NCI-H2107 treated with DMSO at 0.1 percent for 48 hours (cell line): Measurements from ENCODE around the gene TAS2R40.

Experiments
- DNase-seq: peaks from one replicate; lab custom pipeline; 2025; ENCODE audit not compliant: unreplicated experiment; lab: John Stamatoyannopoulos, UW

The TAS2R40 gene

GRCh38 chr7:143222782-143223181, 945 bp downstream of the TAS2R40 start:
- DNase-seq, result no peak

- no peak for DNase-seq
Observed at GRCh38 chr7:143223784-143224183, 1.9 kb downstream of the TAS2R40 start.

DNA sequence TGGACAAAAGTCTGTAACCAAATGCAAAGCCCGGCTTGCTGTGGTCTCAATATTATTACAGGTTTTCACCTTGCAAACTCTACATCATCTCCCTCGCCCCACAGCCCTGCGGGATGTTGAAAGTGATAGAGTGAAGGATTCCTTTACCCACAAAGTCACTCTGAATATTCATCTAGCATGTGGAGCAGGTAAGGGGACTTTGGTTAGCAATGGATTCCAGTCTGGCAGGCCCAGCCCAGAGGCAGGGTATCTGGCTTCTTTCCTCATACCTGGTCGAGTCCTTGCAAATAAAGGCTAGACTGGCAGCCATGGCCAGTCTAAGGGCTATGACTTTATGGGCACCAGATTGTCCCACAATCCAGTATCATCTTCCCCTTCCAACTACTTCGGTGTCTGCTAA, 3.2 kb downstream of the TAS2R40 start:
- no peak for DNase-seq

- DNase-seq, result no peak
Observed at GRCh38 chr7:143227806-143228205, 6.0 kb downstream of the TAS2R40 start.

DNA sequence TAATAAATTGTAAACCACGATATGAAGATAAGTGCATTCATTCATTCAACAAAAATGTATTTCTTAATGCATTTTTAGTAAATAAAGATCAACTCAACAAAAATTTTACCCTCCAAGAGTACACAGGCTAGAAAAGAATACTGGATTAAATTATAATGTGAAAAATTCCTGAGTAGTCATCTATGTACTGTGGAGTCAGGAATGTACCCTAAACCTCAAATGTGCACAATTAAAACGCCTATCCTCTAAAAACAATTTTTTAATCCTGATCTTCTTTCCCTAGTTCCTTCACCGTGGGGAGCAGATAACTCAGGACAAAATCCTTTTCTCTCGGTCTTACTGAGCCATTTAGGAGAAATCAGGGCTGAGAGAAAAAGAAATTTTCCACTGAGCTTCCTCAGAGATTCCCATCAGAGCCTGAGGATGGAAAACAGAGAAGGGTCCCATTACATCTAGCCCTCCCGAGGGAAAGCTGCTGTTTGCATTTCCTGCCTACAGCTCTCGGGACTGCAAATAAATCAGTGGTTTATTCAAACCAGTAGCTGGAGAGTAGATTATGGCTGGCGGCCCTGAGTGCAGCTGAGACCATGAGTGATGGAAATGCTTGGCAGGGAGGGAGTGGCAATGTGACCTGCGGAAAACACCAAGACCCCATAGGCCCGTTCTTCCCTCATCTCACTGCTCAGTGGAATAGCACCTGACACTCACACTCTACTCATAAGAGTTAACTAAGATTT, 7.4 kb downstream of the TAS2R40 start:
- no peak for DNase-seq

DNA sequence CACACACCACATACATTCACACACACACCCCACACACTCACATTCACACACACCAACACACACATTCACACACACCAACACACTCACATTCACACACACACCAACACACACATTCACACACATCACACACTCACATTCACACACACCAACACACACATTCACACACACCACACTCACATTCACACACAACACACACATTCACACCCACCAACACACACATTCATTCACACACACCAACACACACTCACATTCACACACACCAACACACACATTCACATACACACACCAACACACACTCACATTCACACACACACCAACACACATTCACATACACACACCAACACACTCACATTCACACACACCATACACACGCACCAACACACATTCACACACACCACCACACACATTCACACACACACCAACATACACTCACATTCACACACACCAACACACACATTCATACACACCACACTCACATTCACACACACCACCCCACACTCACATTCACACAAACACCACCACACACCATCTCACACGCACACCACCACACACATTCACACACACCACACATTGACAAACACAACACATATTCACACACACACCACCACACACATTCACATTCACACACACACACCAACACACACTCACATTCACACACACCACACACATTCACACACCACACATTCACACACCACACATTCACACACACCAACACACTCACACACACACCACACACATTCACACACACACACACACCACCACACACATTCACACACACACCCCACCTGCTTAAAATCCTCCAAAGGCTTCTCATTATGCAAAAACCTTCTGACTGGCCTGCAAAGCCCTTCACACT, 9.0 kb downstream of the TAS2R40 start:
- no peak for DNase-seq

DNA sequence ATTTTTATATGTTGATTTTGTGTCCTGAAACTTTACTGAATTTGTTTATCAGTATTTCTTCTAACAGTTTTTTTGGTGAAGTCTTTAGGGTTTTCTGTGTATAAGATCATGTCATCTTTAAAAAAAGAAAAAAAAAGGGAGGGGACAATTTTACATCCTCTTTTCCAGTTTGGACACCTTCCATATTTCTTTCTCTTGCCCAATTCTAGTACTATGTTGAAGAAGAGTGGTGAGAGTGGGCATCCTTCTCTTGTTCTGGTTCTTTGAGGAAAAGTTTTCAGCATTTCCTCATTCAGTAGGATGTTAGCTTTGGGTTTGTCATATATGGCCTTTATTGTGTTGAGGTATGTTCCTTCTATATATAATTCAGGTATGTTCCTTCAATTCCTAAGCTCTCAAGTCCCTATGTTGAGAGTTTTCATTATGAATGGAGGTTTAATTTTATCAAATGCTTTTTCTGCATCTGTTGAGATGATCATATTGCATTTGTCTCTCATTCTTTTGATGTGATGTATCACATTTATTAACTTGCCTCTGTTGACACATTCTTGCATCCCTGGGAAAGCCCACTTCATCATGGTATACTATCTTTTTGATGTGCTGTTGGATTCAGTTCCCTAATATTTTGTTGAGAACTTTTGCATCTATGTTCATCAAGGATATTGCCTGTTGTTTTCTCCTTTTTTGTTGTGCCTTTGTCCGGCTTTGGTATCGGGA, 12.1 kb downstream of the TAS2R40 start:
- no peak for DNase-seq

DNA sequence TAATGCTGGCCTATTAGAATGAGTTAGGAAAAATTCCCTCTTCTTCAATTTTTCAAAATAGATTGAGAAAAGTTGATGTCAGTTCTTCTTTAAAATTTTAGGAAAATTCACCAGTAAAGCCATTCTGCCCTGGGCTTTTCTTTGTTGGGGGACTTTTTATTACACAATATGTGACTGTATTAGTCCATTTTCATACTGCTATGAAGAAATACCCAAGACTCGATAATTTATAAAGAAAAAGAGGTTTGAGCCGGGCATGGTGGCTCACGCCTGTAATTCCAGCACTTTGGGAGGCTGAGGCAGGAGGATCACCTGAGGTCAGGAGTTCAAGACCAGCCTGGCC, 12.7 kb downstream of the TAS2R40 start:
- no peak for DNase-seq

DNA sequence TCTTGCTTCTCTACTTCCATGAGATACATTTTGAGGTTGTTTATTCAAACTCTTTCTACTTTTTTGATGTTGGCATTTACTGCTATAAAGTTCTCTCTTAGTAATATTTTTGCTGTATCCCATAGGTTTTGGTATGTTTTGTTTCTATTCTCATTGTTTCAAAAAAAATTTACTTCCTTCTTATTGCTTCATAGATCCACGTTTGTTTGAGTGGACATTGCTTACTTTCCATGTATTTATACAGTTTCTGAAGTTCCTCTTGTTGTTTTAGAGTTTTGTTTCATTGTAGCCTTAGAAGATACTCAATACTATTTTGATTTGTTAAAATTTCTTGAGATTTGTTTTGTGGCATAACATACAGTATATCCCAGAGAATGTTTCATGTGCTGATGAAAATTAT, 13.7 kb downstream of the TAS2R40 start:
- DNase-seq, result no peak

- DNase-seq, result no peak
Observed at GRCh38 chr7:143236408-143236990, 14.7 kb downstream of the TAS2R40 start.

GRCh38 chr7:143237366-143237765, 15.5 kb downstream of the TAS2R40 start:
- DNase-seq, result no peak

DNA sequence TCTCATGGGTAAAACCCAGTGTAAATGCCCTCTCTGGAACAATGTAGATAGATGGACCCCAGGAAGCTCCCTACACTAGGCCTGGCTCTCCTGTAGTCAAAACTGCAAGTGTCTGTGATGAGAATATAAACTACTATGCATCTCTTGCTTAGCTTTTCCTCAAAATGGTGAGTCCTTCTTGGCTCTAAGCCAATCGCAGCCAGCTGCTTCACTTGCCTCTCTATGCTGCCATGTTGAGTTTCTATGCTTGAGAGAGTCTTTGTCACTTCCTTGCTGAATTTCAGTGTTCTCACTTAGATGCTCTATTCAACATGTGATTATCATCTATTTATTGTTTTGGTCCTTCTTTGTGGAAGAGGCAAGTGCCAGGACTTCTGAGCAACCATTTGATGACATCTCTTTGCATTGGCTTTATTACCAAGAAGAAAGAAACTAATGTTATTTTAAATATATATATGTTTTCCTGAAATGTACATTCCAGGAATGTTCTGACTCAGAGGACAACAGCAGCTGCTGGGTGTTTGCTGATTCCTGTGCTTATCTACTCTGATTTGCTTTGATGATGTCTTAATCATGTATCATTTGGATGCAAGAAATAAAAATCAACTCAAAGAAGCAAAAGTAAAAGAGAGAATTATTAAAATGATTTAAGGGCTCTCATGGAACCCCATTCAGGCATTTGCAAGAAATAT, 16.6 kb downstream of the TAS2R40 start:
- DNase-seq, result no peak

- DNase-seq, result no peak
Observed at GRCh38 chr7:143239813-143240212, 18.0 kb downstream of the TAS2R40 start.

GRCh38 chr7:143240291-143241168, 18.7 kb downstream of the TAS2R40 start:
- peak; percentile 73 for DNase-seq

- DNase-seq, result no peak
Observed at GRCh38 chr7:143242306-143242705, 20.5 kb downstream of the TAS2R40 start.

- DNase-seq, result no peak
Observed at GRCh38 chr7:143243111-143243510, 21.3 kb downstream of the TAS2R40 start.

- DNase-seq, result no peak
Observed at GRCh38 chr7:143243614-143244013, 21.8 kb downstream of the TAS2R40 start.

DNA sequence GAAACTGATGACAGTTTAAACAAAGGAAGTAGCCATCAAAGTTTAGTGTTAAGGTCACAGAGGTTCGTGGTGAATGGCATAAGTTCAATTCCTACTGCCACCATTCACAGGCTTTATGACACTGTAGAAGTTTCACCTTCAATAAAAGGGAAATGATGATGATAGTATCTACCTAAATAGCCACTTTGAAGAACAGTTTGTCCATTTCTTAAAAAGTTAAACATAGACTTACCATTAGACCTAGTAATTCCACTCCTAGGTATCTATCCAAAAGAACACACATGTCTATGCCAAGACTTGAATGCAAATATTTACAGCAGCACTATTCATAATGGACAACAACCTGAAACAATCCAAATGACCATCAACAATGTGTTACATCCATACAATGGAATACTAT, 22.5 kb downstream of the TAS2R40 start:
- DNase-seq, result no peak

DNA sequence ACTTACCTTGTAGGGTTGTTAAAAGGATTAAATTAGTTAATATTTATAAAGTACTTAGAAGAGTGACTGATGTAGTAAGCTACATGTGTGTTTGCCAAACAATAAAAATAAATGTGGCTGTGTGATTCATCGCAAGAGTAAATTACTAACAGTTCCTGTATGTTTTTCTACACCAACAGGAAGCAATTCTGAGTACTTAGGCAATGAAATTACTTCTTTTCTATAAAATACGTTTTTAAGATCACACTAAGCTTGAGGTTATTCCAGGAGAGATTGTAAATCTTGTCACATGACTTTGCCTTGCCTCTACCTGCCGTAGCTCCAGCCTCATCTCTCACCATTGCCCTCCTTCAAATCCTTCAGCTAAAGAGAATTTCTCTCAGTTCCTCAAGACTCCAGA, 23.3 kb downstream of the TAS2R40 start:
- DNase-seq, result no peak

DNA sequence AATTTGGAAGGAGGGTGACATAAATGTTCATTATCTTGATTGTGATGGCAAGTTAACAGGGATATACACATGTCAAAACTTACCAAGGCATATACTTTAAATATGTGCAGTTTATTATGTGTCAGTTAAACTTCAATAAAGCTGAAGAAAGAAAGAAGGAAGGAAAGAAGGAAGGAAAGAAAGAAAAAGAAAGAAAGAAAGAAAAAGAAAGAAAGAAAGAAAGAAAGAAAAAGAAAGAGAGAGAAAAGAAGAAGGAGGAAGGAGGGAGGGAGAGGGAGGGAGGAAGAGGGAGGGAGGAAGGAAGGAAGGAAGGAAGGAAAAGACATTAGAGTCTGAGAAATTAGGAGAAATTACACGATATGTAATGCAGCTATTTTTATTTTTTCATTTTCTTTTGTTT, 25.5 kb downstream of the TAS2R40 start:
- DNase-seq, result no peak
